GM13977 (cell line): ENCODE measurements around the gene RASA3.
"Not testable (repeated sequence)": the region's sequence is repeated elsewhere in the genome, so short reads cannot be mapped to it uniquely, and the experiment has no call there.

Experiments
- DNase-seq: peaks from one replicate; pipeline ENCODE4 v3.0.0; 2012; ENCODE audit warnings: low spot score
- CTCF ChIP-seq: IDR thresholded peaks from 2 replicates; pipeline ENCODE4 v1.5.1; 2012; ENCODE audit warnings: mild to moderate bottlenecking, control low read depth; ENCODE audit not compliant: insufficient read depth; ENCODE audit errors: extremely low read depth, missing control alignments
- in situ Hi-C: fragments of 300-500 bp; cut with MboI; formaldehyde crosslinking; loops from one replicate; pipeline ENCODE4 v1.12.0; 2022; ENCODE audit warnings: low sequenced_read_pairs, low pct_unique_long_range_greater_than_20kb, mixed read lengths, inconsistent platforms; ENCODE audit not compliant: unreplicated experiment

The RASA3 gene

DNA sequence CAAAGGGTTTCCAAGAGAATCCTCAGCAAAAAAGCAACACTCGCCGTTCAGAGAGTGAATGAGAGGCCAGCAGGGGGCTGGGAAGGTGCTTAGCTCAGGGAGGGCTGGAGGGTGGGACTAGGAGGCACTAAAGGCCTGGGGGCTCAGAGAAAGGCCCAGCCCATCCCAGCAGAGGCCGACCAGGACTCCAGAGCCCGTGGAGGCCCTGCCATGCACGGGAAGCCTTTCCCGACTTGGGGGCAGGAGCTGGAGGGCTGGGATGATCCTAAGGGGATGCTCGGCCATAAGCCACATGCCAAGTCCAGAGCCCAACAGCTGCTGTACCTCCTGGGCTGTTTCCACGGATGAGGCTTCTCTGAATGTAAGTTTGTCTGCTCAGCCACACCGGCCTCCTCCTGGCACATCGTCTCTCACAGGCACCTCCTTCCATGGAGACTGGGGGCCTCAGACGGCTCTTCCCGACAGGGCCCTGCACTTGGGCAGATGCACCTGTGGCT is 19.5 kb downstream of the RASA3 start:
- in situ Hi-C loops = no loop called here
- DNase-seq = no peak
- no peak for TF ChIP-seq CTCF

GRCh38 chr13:114112231-114112825 is 20.1 kb downstream of the RASA3 start:
- no peak for TF ChIP-seq CTCF
- in situ Hi-C loops = no loop called here

GRCh38 chr13:114111577-114111976 is 20.8 kb downstream of the RASA3 start:
- no peak for DNase-seq
- in situ Hi-C loops = no loop called here
- no peak for TF ChIP-seq CTCF

More at GRCh38 chr13:114112231-114112825, 20.1 kb downstream of the RASA3 start:
- DNase-seq = no peak

GRCh38 chr13:114110830-114111189 is 21.6 kb downstream of the RASA3 start:
- in situ Hi-C loops = not testable (repeated sequence)

DNA sequence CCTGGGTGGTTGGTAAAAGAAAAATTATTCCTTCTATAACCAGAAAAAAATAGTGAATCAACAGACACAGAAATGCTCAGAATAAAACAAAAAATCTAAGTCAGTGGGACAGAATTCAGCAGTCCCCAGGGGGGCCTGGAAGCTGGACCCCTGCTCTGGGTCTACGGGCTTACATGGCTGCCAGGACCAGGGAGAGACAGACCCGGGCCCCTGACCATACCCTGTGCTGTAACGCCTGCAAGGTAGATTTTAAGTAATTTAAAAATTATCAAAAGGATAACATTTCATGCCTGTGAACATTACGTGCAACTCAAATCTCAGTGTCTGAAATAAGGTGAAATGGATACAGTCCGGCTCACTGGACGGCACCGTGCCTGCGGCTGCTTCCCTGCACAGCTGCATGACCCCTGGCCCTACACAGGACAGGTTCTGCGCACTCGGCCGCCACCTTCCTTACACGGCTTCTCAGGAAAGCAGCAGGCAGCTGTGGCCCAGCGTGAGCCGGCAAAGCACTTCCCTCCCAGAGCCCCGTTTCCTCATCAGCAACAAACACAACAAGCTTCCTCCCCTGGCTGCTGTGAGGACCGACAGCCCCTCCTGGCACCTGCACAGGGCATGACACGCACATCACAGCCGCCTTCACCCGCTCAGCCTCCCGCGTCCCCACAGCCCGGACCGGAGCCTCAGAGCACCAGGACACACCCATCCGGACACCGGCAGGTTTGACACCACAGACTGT is 22.2 kb downstream of the RASA3 start:
- in situ Hi-C loops = no loop called here
- DNase-seq = peak; percentile 72
- TF ChIP-seq CTCF = peak; percentile 33

More at GRCh38 chr13:114110830-114111189, 21.6 kb downstream of the RASA3 start:
- not testable (repeated sequence) for DNase-seq

DNA sequence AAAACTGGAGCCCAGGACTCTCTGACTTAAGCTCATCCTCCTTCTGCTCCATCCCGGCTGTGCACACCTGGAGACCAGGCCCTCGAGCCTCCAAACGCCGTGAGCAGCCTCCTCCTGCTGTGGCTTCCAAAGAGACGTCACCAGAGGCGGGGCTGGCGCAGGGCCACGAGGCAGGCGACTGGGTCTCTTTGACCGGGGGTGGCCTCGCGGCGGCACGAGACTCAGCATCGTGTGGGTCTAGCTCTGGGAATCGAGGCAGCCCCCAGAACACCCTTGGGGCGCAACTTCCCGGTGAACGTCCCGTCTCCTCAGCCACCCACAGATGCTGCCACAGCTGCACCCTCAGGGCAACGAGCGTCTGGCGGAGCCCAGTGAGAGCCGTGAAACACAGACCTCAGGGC is 22.8 kb downstream of the RASA3 start:
- no peak for TF ChIP-seq CTCF
- in situ Hi-C loops = no loop called here
- DNase-seq = no peak

- TF ChIP-seq CTCF = no peak
- no peak for DNase-seq
- in situ Hi-C loops = no loop called here
Measured at GRCh38 chr13:114108894-114109293, 23.5 kb downstream of the RASA3 start.
